IPS DF 6.9 (cell line): ENCODE data around the gene RB1.
A peak's percentile ranks its signal among the peaks of the same experiment; 100 is the strongest.

Experiments used
- DNase-seq: peaks from one replicate; pipeline ENCODE4 v3.0.0-alpha.2; 2013; ENCODE audit warnings: low read depth, low spot score
- H3K27ac ChIP-seq: one replicate; pipeline ENCODE4 v1.5.1; 2013; ENCODE audit warnings: low read length, control low read depth
- H3K27me3 ChIP-seq: 2 replicates; pipeline ENCODE4 v1.6.1; 2013; ENCODE audit warnings: mild to moderate bottlenecking, low read length; ENCODE audit not compliant: control insufficient read depth, insufficient read depth
- H3K36me3 ChIP-seq: 2 replicates; pipeline ENCODE4 v1.6.1; 2013; ENCODE audit warnings: low read length; ENCODE audit not compliant: control insufficient read depth, insufficient read depth
- H3K4me1 ChIP-seq: 2 replicates; pipeline ENCODE4 v1.6.1; 2013; ENCODE audit warnings: low read length; ENCODE audit not compliant: control insufficient read depth, insufficient read depth
- H3K4me3 ChIP-seq: 2 replicates; pipeline ENCODE4 v1.5.1; 2013; ENCODE audit warnings: mild to moderate bottlenecking, low read length
- H3K9me3 ChIP-seq: 2 replicates; pipeline ENCODE4 v1.6.1; 2013; ENCODE audit warnings: low read length, inconsistent platforms; ENCODE audit not compliant: control insufficient read depth, insufficient read depth
- WGBS: extraction: QIAGEN DNeasy Blood & Tissue Kit; methylation state at CpG from one replicate; pipeline ENCODE4 v1.1.7; 2013; ENCODE audit warnings: mixed read lengths, missing lambda C conversion rate; ENCODE audit not compliant: insufficient read length, insufficient coverage; 5-methylcytosine and 5-hydroxymethylcytosine counted together

The RB1 gene

DNA sequence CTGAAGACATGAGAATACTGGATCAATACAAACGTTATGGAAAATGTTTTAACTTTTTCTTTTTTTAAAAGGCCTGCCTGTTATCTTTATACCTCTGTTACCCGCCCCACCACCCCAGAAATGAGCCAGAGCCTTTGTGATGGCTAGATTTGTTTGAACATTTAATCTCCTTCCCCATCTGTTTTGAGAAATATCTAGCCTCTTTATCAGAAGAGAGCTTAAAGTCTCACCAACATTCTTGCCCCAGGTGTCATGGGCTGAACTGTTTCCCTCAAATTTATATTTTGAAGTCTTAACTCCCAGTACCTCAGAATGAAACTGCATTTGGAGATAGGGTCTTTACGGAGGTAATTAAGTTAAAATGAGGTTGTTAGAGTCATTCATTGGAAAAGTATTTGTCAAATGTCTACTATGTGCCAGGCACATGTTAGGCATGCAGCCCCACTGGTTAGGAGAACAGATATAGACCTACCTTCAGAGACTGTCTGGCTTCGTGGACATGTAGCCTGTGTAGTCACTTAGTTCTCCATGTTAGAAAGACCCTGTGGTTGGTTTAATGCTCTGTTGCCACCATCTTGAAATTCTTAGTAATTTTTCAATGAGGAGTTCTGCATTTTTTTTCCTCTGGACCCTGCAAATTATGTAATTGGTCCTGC is 6.3 kb upstream of the RB1 start:
- Histone ChIP-seq H3K4me1 (0 out of 2 replicates have a peak, but pooled peaks cover 1% of the 10 kb centered on the region), H3K9me3 (no peaks in the 10 kb centered on the region), H3K36me3 (no peaks in the 10 kb centered on the region), H3K4me3 (no peak overlapping the region), H3K27me3 (no peaks in the 10 kb centered on the region), H3K27ac (no peak overlapping the region)
- no CpG with 5 or more reads among the region's 4 CpGs for WGBS
- no peak for DNase-seq

DNA sequence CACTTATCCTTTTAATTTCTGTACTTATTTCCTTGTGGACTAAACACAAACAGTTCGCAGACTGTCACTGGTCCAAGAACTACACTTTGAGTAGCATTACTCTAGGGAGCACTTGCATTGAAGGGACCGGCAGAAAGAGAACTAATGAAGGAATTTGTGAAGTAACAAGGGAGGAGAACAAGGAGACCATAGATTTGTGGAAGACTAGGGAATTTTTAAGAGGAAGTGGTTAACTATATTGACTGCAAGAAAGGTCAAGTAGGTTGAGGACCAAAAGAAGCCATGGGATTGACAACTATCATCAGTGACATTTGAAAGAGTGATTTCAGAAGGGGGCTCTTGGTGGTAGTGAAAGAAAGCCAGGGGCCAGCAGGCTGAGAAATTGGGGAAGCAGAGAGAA is 4.0 kb upstream of the RB1 start:
- H3K36me3 ChIP-seq, result no peaks in the 10 kb centered on the region
- 0 out of 2 replicates have a peak, but pooled peaks cover 1% of the 10 kb centered on the region for H3K4me1 ChIP-seq
- WGBS, result no CpG with 5 or more reads among the region's 2 CpGs
- no peak overlapping the region for H3K27ac ChIP-seq
- H3K9me3 ChIP-seq, result no peaks in the 10 kb centered on the region
- no peaks in the 10 kb centered on the region for H3K27me3 ChIP-seq
- no peak for DNase-seq
- no peak overlapping the region for H3K4me3 ChIP-seq

DNA sequence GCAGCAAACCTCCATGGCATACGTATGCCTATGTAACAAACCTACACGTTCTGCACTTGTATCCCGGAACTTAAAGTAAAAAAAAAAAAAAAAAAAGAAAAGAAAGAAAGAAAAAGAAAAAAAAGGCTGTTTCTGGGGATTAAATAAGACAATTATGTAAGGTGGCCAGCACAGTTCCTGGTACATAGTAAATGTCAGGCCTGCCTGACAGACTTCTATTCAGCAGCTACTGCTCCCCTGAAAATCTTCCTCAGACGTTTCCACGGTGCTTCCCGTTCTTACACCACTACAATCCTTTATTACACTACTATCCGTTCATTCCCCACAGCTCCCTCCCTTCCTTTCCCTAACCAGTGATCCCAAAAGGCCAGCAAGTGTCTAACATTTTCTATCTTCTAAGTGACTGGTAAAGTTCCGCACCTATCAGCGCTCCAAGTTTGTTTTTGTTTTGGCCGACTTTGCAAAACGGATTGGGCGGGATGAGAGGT is 636 bp upstream of the RB1 start:
- Histone ChIP-seq H3K27ac (no peak overlapping the region), H3K4me3 (peak overlapping the region; percentile 90; the same call in 1 of the 2 replicates), H3K36me3 (no peaks in the 10 kb centered on the region), H3K27me3 (no peaks in the 10 kb centered on the region), H3K9me3 (no peaks in the 10 kb centered on the region), H3K4me1 (no peaks in the 10 kb centered on the region)
- no peak for DNase-seq
- no CpG with 5 or more reads among the region's 12 CpGs for WGBS

DNA sequence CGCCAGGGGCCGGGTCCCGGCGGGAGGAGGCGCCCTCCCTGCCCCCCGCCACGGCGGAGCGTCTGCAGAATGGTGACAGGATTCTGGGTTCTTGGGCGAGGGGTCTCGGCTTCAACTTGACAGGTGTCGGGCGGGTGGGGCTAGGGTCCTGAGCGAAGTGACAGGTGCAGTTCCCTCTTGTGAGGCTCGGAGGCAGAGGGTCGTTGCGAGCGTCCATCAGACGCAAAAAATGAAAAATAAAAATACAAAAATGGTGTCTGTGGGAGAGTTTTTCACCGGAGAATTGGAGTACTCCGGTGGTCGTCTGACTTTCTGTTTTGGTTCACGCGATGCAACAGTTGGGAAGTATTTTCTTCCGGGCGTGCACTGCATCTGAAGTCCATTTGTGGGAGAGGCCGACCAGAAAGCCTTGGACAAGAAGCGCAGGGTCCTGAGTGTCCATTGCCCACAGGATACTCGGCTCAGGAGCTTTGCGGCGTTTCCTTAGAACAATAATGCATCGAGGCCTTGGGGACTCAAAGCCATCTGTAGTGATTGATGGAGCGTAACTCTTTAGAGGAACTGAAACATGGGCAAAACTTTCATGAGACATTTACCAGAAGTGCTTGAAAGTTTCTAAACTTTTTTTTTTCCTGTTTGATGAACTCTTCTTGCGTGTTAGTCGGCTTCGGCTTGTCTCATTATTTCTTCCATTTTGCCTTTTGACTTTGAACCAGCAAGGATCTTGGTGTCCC is 759 bp downstream of the RB1 start:
- H3K4me3 ChIP-seq, result peak overlapping the region; percentile 90
- H3K9me3 ChIP-seq, result no peaks in the 10 kb centered on the region
- H3K36me3 ChIP-seq, result no peaks in the 10 kb centered on the region
- H3K4me1 ChIP-seq, result no peaks in the 10 kb centered on the region
- DNase-seq, result no peak
- no peak overlapping the region for H3K27ac ChIP-seq
- no CpG with 5 or more reads among the region's 36 CpGs for WGBS
- no peaks in the 10 kb centered on the region for H3K27me3 ChIP-seq

DNA sequence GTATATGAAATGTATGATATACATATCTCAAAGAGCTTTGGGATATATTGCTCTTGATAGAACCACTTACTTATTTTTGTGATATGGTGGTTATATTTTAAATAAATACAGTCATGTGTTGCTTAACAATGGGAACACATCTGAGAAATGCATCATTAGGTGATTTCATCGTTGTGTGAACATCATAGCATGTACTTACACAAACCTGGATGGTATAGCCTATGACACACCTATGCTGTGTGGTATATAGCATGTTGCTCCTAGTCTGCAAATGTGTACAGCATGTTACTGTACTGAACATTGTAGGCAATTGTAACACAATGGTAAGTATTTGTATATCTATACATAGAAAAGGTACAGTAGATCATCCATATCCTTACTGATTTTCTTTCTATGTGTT is 7.7 kb downstream of the RB1 start:
- no peak overlapping the region for H3K27ac ChIP-seq
- WGBS, result no CpG with 5 or more reads among the region's 1 CpG
- no peaks in the 10 kb centered on the region for H3K36me3 ChIP-seq
- DNase-seq, result no peak
- no peaks in the 10 kb centered on the region for H3K9me3 ChIP-seq
- H3K4me3 ChIP-seq, result no peak overlapping the region
- no peaks in the 10 kb centered on the region for H3K27me3 ChIP-seq
- H3K4me1 ChIP-seq, result no peaks in the 10 kb centered on the region

DNA sequence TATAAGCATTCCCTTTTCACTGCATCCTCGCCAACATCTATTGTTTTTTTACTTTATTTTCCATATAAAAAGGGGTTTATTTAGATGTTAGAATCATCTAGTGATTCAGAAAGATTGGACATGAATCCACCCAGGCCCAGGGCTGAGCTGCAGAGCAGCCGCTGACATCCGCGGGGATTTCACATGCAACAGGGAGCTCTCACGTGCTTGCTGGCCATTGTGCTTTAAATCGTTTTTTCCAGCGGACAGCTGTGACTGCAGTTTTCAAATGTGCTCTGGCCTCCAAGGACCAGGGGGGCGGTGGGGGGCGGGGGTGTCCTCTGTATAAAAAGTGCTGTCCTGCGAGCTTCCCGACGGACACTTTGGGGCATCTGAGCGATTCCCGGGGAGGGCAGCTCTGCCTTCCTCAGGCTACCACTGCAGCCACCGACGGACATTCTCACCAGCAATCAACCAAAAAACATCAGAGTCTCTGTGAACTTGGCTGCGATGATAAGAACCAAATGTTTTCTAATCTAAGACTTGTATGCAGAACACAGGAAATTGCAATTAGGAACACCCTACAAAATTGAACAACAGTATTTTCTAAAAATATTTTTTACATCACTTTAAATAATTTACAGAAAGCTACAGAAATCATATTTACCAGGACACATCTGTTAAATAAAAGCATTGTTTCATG is 12.6 kb downstream of the RB1 start:
- WGBS, result no CpG with 5 or more reads among the region's 17 CpGs

DNA sequence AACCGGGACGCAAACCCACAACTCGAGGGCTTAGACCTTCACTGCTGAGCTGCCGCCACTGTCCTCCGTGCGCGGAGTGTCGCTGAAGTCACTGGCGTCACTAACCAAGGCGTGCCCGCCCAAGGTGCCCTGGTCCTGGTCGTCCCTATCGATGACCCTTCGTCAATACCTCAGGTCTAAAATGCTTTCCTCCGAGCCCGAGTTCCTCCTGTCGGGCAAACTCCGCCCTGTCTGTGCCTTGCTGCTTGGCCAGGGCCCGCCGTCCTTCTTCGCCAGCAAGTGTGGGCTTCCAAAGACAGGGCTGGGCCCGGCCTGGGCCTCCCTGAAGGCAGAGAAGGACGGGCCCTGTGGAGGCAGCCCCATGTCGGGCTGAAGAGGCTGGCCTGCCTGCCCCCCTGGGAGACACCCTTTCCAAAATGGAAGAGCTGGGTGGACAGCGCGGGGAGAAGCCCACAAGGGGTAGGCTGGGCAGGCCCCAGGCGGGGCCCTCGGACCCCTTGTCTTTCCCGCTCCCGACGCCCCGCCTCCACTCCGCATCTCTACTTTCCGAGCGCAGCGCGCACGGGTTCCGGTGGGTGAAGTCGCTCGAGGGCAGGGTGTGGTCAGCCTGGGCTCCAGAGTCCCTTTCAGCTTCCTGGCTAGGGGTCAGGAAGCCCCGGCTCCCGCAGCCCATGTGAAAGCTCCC is 13.4 kb downstream of the RB1 start:
- Histone ChIP-seq H3K4me1 (no peaks in the 10 kb centered on the region), H3K4me3 (no peak overlapping the region), H3K36me3 (peaks cover 2% of the 10 kb centered on the region; the same call in 1 of the 2 replicates), H3K27me3 (no peaks in the 10 kb centered on the region), H3K9me3 (no peaks in the 10 kb centered on the region), H3K27ac (no peak overlapping the region)
- no peak for DNase-seq
- WGBS, result no CpG with 5 or more reads among the region's 43 CpGs

More for the DNA sequence above, 12.6 kb downstream of the RB1 start:
- Histone ChIP-seq H3K27ac (no peak overlapping the region), H3K36me3 (peaks cover 2% of the 10 kb centered on the region; the same call in 1 of the 2 replicates), H3K27me3 (no peaks in the 10 kb centered on the region), H3K4me3 (no peak overlapping the region), H3K4me1 (no peaks in the 10 kb centered on the region), H3K9me3 (no peaks in the 10 kb centered on the region)
- no peak for DNase-seq

DNA sequence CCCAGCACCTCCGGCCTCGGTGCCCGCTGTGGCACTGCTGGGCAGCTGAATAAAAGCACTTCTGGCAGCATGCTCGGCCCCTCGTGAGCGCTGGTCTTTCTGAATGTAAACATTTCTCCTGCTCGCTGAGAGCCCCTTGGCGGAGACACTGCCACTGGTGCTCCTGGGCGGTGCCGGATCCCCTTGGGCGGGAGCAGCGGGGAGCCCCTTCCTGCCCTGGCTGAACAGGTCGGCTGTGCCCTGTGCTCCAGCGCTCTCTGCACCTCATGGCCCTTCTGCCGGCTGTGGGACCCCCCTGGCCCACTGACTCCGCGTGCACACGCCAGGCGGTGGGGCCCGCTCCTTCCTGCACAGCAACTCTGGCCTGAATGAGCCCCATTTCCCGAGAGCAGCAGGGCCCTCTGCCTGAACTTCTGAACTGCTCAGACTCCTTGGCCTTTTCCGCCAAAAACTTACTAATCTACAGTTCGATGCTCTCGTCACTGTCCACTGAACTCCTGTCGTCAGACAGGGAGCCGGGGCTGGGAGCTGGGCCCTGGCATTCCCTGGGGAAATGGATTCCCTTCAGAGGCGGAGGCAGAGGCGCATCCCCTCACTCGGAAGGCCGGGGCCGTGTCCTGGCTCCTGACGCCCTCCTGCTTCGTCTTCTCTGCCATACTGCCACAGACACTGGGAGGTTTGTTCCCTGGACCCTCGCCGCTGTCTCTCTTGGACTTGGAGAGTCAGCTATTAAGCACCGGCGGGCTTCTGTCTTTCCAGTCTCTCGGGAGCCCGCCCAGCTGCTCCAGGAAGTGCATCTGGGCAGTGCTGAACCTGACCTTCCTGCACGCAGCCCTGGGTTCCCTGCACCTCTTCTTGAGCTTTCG is 14.2 kb downstream of the RB1 start:
- DNase-seq, result no peak
- H3K9me3 ChIP-seq, result no peaks in the 10 kb centered on the region
- H3K27ac ChIP-seq, result no peak overlapping the region
- no CpG with 5 or more reads among the region's 41 CpGs for WGBS
- no peaks in the 10 kb centered on the region for H3K4me1 ChIP-seq
- H3K36me3 ChIP-seq, result peaks cover 2% of the 10 kb centered on the region; the same call in 1 of the 2 replicates
- H3K4me3 ChIP-seq, result no peak overlapping the region
- no peaks in the 10 kb centered on the region for H3K27me3 ChIP-seq

DNA sequence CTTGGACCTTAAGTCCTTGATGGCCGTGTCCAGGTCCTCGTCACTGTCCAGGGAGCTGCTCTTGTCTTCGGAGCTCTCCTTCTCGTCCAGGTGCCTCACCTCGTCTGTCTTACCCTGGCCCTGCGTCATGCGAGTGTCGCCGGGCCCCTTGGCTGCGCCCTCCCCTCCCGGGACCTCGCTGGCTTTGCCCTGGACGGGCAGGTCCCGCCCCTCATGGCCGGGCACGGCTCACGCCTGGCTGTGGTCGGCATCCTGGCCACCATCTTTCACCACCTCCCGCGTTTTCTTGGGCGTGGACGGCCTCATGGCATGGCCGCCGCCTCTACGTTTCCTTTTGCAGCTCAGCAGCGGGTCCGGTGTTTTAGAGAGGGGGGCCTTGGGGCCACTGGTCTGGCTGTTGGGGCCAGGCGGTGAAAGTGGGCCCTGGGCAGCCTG is 14.8 kb downstream of the RB1 start:
- no peak for DNase-seq
- H3K9me3 ChIP-seq, result no peaks in the 10 kb centered on the region
- peaks cover 2% of the 10 kb centered on the region; the same call in 1 of the 2 replicates for H3K36me3 ChIP-seq
- no peaks in the 10 kb centered on the region for H3K27me3 ChIP-seq
- no CpG with 5 or more reads among the region's 28 CpGs for WGBS
- H3K4me1 ChIP-seq, result no peaks in the 10 kb centered on the region
- no peak overlapping the region for H3K4me3 ChIP-seq
- H3K27ac ChIP-seq, result no peak overlapping the region
